ENCODE measurements around the gene LMF1. TPM values are rescaled to one million over a fixed set of nuclear protein-coding genes. Genes with fewer than 3 reads are reported as not detected.

LMF1 gene
- total and polyA plus RNA-seq, 2 of the 13 experiments (the other 11 are each of a cell fraction or from before 2014, with no cell fraction given), result 6.8 to 8.5 TPM

DNA sequence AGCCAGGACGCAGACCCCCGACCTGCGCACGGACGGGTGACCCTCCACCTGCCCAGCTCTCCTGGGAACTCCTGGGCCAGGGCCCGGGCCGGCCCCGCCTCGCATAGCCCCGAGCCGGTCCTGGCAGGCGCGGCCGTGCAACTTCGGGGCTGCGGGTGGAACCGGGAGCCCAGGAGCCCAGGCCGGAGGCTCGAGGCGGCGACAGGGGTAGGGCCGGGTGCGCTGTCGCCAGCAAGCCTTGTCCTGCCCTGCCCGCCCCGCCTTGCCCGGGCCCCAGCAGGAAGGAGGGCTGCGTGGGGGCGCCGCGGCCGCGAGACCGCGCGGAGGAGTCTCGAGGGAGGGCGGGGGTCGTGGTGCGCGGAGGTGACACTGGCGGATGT, 408 bp downstream of the LMF1 start (continued):
- no peak for TF ChIP-seq SUZ12 (IDR thresholded peaks at IDR 0.05; ENCODE audit: low read depth, low read length)
- no peak for TF ChIP-seq NONO (IDR thresholded peaks at IDR 0.05)
- no peak for TF ChIP-seq NONO (CRISPR knock-in tag; conservative IDR thresholded peaks at IDR 0.05)
- TF ChIP-seq ZNF790 (CRISPR knock-in tag; IDR thresholded peaks at IDR 0.05; ENCODE audit: borderline replicate concordance), result no peak
- no peak for TF ChIP-seq KLF15 (CRISPR knock-in tag; IDR thresholded peaks at IDR 0.05; ENCODE audit: borderline replicate concordance)

DNA sequence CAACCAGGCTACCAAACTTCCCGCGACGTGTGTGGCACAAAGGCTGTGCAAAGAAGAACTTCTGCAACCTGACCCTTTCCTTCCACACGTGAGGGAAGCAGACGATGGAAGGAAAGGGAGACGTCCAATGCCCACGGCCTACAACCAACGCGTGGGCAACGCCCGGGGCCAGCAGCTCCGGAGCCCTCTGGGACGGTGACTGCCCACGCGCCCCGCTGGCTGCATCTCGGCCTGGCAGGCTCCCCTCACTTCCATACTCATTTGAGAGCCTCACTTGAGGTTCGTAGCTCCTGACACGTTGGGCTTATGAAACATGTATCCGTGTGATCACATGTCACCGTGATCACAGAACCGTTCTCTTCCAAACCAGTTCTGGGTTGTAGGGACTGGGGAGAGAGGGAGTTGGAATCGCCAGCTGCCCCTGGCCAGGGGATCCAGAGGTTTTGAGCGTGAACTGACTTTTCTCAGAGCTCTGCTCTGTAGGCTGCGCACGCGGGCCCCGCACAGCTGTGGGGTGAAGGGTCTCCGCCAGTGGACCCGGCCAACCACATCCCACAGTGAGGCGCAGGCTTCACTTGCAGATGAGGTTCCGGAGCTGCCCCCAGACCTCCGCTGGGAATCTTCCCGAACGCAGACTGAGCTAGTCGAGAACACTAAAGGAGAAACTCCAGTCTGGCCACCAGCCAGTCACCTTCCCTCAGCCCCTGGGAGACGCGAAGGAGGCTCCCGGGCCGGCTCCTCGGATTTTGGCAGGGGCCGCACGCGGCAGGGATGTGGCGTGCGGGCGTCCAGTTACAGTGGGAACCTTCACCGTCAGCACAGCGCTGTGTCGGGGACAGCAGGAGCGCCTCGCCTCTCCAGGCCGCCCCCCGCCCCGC, 1.0 kb downstream of the LMF1 start:
- no peaks in the 10 kb centered on the region for H3K79me2 ChIP-seq (ENCODE audit: insufficient read depth, low read length)
- 0 out of 5 replicates have a peak, but pooled peaks cover 0 to 1% of the 10 kb centered on the region in 2 experiments for H3K36me3 ChIP-seq (replicated peaks in 1 of 2; ENCODE audit: control insufficient read depth in 1 of 2, insufficient read depth in 2 of 2, low read length in 2 of 2)
- peaks cover 53% of the 10 kb centered on the region for H3K4me1 ChIP-seq (ENCODE audit: insufficient read depth, low read length)
- peak overlapping the region; percentile 83 to 95 (median 86) for H3K4me3 ChIP-seq (replicated peaks in 1 of 3; ENCODE audit: insufficient read depth in 1 of 3, low read depth in 2 of 3, low read length in 3 of 3)
- peak overlapping the region; percentile 76 for H3K27ac ChIP-seq (ENCODE audit: extremely low read length, insufficient read depth, low read length)
- WGBS (ENCODE audit: low lambda C conversion rate), result 78% methylated on average over 30 of the region's 55 CpGs
- H3K9ac ChIP-seq (ENCODE audit: insufficient read depth, low read depth, low read length), result peak overlapping the region; percentile 91
- ChIA-PET CTCF (ENCODE audit: low intra/inter-chr PET ratio, low total read pairs) (no interaction called here), POLR2A (no interaction called here)
- H3K9me3 ChIP-seq (ENCODE audit: low read length), result no peaks in the 10 kb centered on the region
- FAIRE-seq, result no peak
- BruUV-seq (replicated peaks), result TSS peak; percentile 49
- intact Hi-C loops (cut with micrococcal nuclease; ENCODE audit: unreplicated experiment), result loop anchor here (5.0 kb wide), 1 partner anchor 82 kb away; no protein-coding TSS in a partner anchor
- H4K20me1 ChIP-seq (ENCODE audit: insufficient read depth, low read length), result no peaks in the 10 kb centered on the region; the same call in 1 of the 2 replicates
- DNase-seq (ENCODE audit: low spot score), result no peak
- H3K27me3 ChIP-seq (ENCODE audit: control insufficient read depth in 1 of 2, insufficient read depth in 2 of 2, low read length in 2 of 2), result peaks cover under 1 to 12% of the 10 kb centered on the region in 2 experiments; a peak in 4 of 5 replicates
- H3K4me2 ChIP-seq (ENCODE audit: low read depth, low read length), result peak overlapping the region; percentile 77
- peak; percentile 14 for ATAC-seq
- H2AFZ ChIP-seq (ENCODE audit: low read length), result no peak overlapping the region
- in situ Hi-C loops (cut with HindIII; ENCODE audit: extremely low pct_ligation_motif_present, low pct_unique_long_range_greater_than_20kb), result no loop called here
- TF ChIP-seq ZNF687 (CRISPR knock-in tag; IDR thresholded peaks at IDR 0.05), result 0 out of 2 replicates have a peak, but pooled peaks have one; percentile 3
- TF ChIP-seq ZNF772 (CRISPR knock-in tag; IDR thresholded peaks at IDR 0.05), result 0 out of 2 replicates have a peak, but pooled peaks have one; percentile 8
- TF ChIP-seq, protein P1, sequence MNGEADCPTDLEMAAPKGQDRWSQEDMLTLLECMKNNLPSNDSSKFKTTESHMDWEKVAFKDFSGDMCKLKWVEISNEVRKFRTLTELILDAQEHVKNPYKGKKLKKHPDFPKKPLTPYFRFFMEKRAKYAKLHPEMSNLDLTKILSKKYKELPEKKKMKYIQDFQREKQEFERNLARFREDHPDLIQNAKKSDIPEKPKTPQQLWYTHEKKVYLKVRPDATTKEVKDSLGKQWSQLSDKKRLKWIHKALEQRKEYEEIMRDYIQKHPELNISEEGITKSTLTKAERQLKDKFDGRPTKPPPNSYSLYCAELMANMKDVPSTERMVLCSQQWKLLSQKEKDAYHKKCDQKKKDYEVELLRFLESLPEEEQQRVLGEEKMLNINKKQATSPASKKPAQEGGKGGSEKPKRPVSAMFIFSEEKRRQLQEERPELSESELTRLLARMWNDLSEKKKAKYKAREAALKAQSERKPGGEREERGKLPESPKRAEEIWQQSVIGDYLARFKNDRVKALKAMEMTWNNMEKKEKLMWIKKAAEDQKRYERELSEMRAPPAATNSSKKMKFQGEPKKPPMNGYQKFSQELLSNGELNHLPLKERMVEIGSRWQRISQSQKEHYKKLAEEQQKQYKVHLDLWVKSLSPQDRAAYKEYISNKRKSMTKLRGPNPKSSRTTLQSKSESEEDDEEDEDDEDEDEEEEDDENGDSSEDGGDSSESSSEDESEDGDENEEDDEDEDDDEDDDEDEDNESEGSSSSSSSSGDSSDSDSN (CRISPR knock-in tag; IDR thresholded peaks at IDR 0.05), result 0 out of 2 replicates have a peak, but pooled peaks have one; percentile 12
- no peak for TF ChIP-seq NFIC (IDR thresholded peaks at IDR 0.05; ENCODE audit: low read length)
- TF ChIP-seq ZNF446 (CRISPR knock-in tag; IDR thresholded peaks at IDR 0.05), result no peak
- TF ChIP-seq HDAC6 (IDR thresholded peaks at IDR 0.05; ENCODE audit: low read depth, low read length), result no peak
- TF ChIP-seq, protein P2, sequence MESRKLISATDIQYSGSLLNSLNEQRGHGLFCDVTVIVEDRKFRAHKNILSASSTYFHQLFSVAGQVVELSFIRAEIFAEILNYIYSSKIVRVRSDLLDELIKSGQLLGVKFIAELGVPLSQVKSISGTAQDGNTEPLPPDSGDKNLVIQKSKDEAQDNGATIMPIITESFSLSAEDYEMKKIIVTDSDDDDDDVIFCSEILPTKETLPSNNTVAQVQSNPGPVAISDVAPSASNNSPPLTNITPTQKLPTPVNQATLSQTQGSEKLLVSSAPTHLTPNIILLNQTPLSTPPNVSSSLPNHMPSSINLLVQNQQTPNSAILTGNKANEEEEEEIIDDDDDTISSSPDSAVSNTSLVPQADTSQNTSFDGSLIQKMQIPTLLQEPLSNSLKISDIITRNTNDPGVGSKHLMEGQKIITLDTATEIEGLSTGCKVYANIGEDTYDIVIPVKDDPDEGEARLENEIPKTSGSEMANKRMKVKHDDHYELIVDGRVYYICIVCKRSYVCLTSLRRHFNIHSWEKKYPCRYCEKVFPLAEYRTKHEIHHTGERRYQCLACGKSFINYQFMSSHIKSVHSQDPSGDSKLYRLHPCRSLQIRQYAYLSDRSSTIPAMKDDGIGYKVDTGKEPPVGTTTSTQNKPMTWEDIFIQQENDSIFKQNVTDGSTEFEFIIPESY (CRISPR knock-in tag; IDR thresholded peaks at IDR 0.05), result peak; percentile 57
- TF ChIP-seq KDM5A (IDR thresholded peaks at IDR 0.05; ENCODE audit: borderline replicate concordance, low read length), result no peak

Measured in HepG2 (cell line).